HepG2 (cell line): ENCODE results near the gene PSMB10. TPM values are rescaled to one million over a fixed set of nuclear protein-coding genes. Genes with fewer than 3 reads are reported as not detected.

ENCODE experiments used
- ATAC-seq: fragments of 200-7000 bp; cut with Tn5 transposase; 3 replicates; pipeline ENCODE4 v1.9.1; 2020; ENCODE audit warnings: mild to moderate bottlenecking, moderate library complexity
- BruUV-seq: library from RNA; stranded (reverse); fragments of 400-500 nt; replicated peaks from 2 replicates; lab custom pipeline; 2021; lab: Mats Ljungman, UMichigan
- CTCF ChIA-PET: fragments of 300-600 bp; formaldehyde crosslinking; extraction: SDS; loops from one replicate; lab custom pipeline; 2021; ENCODE audit warnings: low total read pairs, inconsistent platforms, low intra/inter-chr PET ratio; lab: Yijun Ruan, JAX
- POLR2A ChIA-PET: fragments of 350-600 bp; sonication (Branson Sonifier 250); formaldehyde crosslinking; loops from one replicate; lab custom pipeline; 2020; ENCODE audit warnings: antibody characterized with exemption, inconsistent platforms; lab: Yijun Ruan, JAX
- DNase-seq: peaks from one replicate; pipeline ENCODE4 v3.0.0-alpha.2; 2015; ENCODE audit warnings: low spot score
- FAIRE-seq: peaks from 3 replicates; lab custom pipeline; 2011; peaks lifted over from hg19 to GRCh38; lab: Jason Lieb, UNC
- H2AFZ ChIP-seq: one replicate; pipeline ENCODE4 v1.6.1; 2011; ENCODE audit warnings: low read length, inconsistent platforms
- H3K27ac ChIP-seq: fragments of 300-600 bp; 3 replicates; pipeline ENCODE4 v1.8.0; 2011; ENCODE audit warnings: mixed run types, mild to moderate bottlenecking, mixed read lengths, low read length, inconsistent platforms; ENCODE audit not compliant: insufficient read depth; ENCODE audit errors: extremely low read length
- H3K27me3 ChIP-seq, 2 experiments: fragments of 200-600 bp in 1 of 2; 2 replicates in 1 of 2; 3 replicates in 1 of 2; pipeline versions ENCODE4 v1.6.0 to v1.8.0; 2011; ENCODE audit warnings: low read length in 2 of 2, mild to moderate bottlenecking in 2 of 2, moderate library complexity in 2 of 2, inconsistent platforms in 1 of 2; ENCODE audit not compliant: insufficient read depth in 2 of 2, control insufficient read depth in 1 of 2
- H3K36me3 ChIP-seq, 2 experiments: fragments of 200-600 bp in 1 of 2; replicated peaks in 1 of 2; 2 replicates in 1 of 2; 3 replicates in 1 of 2; pipeline versions ENCODE4 v1.5.1 to v1.8.0; 2011; ENCODE audit warnings: low read length in 2 of 2, inconsistent platforms in 1 of 2; ENCODE audit not compliant: insufficient read depth in 2 of 2, control insufficient read depth in 1 of 2
- H3K4me1 ChIP-seq: 2 replicates; pipeline ENCODE4 v1.5.1; 2012; ENCODE audit warnings: low read length, inconsistent platforms; ENCODE audit not compliant: insufficient read depth
- H3K4me2 ChIP-seq: 2 replicates; pipeline ENCODE4 v1.6.0; 2011; ENCODE audit warnings: low read depth, low read length, inconsistent platforms
- H3K4me3 ChIP-seq, 3 experiments: fragments of 200-600 bp in 1 of 3; sonication (generic), shearing (Covaris generic) in 1 of 3; replicated peaks in 1 of 3; 2 replicates each; pipeline ENCODE4 v1.5.1; 2011 to 2016; ENCODE audit warnings: low read length in 3 of 3, inconsistent platforms in 2 of 3, low read depth in 2 of 3, mild to moderate bottlenecking in 2 of 3, control low read depth in 1 of 3, mixed read lengths in 1 of 3; ENCODE audit not compliant: insufficient read depth in 1 of 3
- H3K79me2 ChIP-seq: one replicate; pipeline ENCODE4 v1.6.1; 2011; ENCODE audit warnings: low read length, inconsistent platforms; ENCODE audit not compliant: insufficient read depth
- H3K9ac ChIP-seq: 2 replicates; pipeline ENCODE4 v1.6.0; 2011; ENCODE audit warnings: mild to moderate bottlenecking, low read depth, low read length, inconsistent platforms; ENCODE audit not compliant: insufficient read depth
- H3K9me3 ChIP-seq: 2 replicates; pipeline ENCODE4 v1.5.1; 2012; ENCODE audit warnings: mild to moderate bottlenecking, low read length
- H4K20me1 ChIP-seq: 2 replicates; pipeline ENCODE4 v1.6.0; 2011; ENCODE audit warnings: inconsistent platforms, mild to moderate bottlenecking, low read length, moderate library complexity; ENCODE audit not compliant: insufficient read depth
- AGO1 ChIP-seq: fragments of 200-400 bp; formaldehyde crosslinking; IDR thresholded peaks from 2 replicates; pipeline ENCODE4 v1.6.1; 2017; ENCODE audit warnings: mild to moderate bottlenecking, low read depth, low read length, moderate library complexity; ENCODE audit not compliant: poor library complexity, severe bottlenecking
- AGO2 ChIP-seq: fragments of 200-400 bp; formaldehyde crosslinking; optimal IDR thresholded peaks from 2 replicates; pipeline ENCODE3; 2017; ENCODE audit warnings: mild to moderate bottlenecking, low read depth, low read length, moderate library complexity
- BHLHE40 ChIP-seq: IDR thresholded peaks from 2 replicates; pipeline ENCODE4 v1.6.1; 2011; ENCODE audit warnings: low read length, improper control_type of control experiment
- NFIB ChIP-seq: sonication (generic); formaldehyde crosslinking; IDR thresholded peaks from 2 replicates; pipeline ENCODE4 v1.9.0; 2021; ENCODE audit warnings: missing genetic modification reagents, mild to moderate bottlenecking, borderline replicate concordance
- ONECUT2 ChIP-seq: sonication (generic); formaldehyde crosslinking; IDR thresholded peaks from 2 replicates; pipeline ENCODE4 v1.4.0; 2020; ENCODE audit warnings: missing genetic modification reagents
- PAF1 ChIP-seq: IDR thresholded peaks from 2 replicates; pipeline ENCODE4 v1.6.1; 2016; ENCODE audit warnings: missing genetic modification reagents, missing compliant biosample characterization
- RBFOX2 ChIP-seq: fragments of 200-400 bp; formaldehyde crosslinking; IDR thresholded peaks from 2 replicates; pipeline ENCODE4 v1.6.1; 2017; ENCODE audit warnings: low read depth, mild to moderate bottlenecking, low read length
- RXRA ChIP-seq: sonication (generic); formaldehyde crosslinking; IDR thresholded peaks from 2 replicates; pipeline ENCODE4 v1.5.1; 2020; ENCODE audit warnings: missing genetic modification reagents
- SRF ChIP-seq: IDR thresholded peaks from 2 replicates; pipeline ENCODE4 v1.6.1; 2011; ENCODE audit warnings: mild to moderate bottlenecking, low read depth, low read length, moderate library complexity
- ZNF430 ChIP-seq: sonication (generic); formaldehyde crosslinking; IDR thresholded peaks from 2 replicates; pipeline ENCODE4 v1.9.0; 2021; ENCODE audit warnings: mild to moderate bottlenecking, missing genetic modification reagents
- WGBS: methylation state at CpG from one replicate; pipeline ENCODE4 v1.1.6; 2017; ENCODE audit warnings: low lambda C conversion rate; 5-methylcytosine and 5-hydroxymethylcytosine counted together
- in situ Hi-C: cut with HindIII; loops from 2 replicates; pipeline ENCODE4 v1.10.0; 2017; ENCODE audit warnings: low pct_unique_long_range_greater_than_20kb; ENCODE audit not compliant: extremely low pct_ligation_motif_present
- intact Hi-C: fragments of 100-400 bp; cut with micrococcal nuclease; formaldehyde crosslinking; loops from one replicate; pipeline ENCODE4 v1.10.0; 2022; ENCODE audit not compliant: unreplicated experiment
- polyA plus RNA-seq, 8 experiments: library from polyadenylated mRNA; depleted of rRNA in 3 of 8; stranded (reverse) in 7 of 8; unstranded in 1 of 8; fragments of >200 nt; fragmentation: Illumina TruSeq in 4 of 8; extraction: Trizol in 4 of 8; gene quantifications; 2 replicates each; pipeline versions ENCODE4 v1.2.1 to v1.2.3, GENCODE V29; 2011 to 2016; ENCODE audit warnings: low read depth in 4 of 8, missing spikeins in 1 of 8, mixed read lengths in 1 of 8; ENCODE audit not compliant: insufficient read depth in 1 of 8
- total RNA-seq, 5 experiments: library from RNA; depleted of rRNA; stranded (reverse); fragments of >200 nt; fragmentation: Illumina TruSeq; extraction: Trizol; gene quantifications; 2 replicates each; pipeline ENCODE4 v1.2.3, GENCODE V29; 2016; ENCODE audit warnings: low read depth in 1 of 5
- TF ChIP-seq, protein P1 (sequence below): sonication (generic); formaldehyde crosslinking; IDR thresholded peaks from 2 replicates; pipeline ENCODE4 v1.4.0; 2020; ENCODE audit warnings: missing genetic modification reagents; ENCODE audit errors: not compliant biosample characterization
- TF ChIP-seq, protein P2 (sequence below): conservative IDR thresholded peaks from 2 replicates; pipeline ENCODE4 v1.6.1; 2018; ENCODE audit warnings: missing genetic modification reagents

The PSMB10 gene
- total and polyA plus RNA-seq, 2 of the 13 experiments (the other 11 are each of a cell fraction or from before 2014, with no cell fraction given), result 12.7 to 65.9 TPM

- POLR2A ChIA-PET, result interaction anchor here (1.5 kb wide), 1 partner anchor 12 kb away, joined by 9 read pairs; no protein-coding TSS in a partner anchor
Measured at GRCh38 chr16:67953641-67954375, 17.2 kb upstream of the PSMB10 start.

DNA sequence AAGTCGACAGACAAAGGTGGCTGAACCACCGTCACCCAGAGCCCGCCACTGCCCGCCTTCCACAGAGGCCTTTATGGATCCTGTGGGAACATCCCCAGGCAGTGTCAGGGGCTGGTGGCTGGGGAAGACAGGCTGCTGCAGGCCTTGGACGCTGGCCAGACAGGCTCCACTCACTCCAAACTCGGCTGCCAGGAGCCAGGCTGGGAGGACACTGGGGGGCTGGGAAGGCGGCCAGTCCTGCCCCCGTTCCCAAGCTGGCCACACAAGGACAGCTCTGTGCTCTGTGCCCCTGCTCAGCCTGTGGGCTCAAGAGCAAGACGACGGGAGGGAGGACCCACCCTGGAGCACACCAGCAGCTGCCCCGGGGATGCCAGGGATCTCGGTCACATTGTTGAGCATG lies 14.8 kb upstream of the PSMB10 start:
- no peaks in the 10 kb centered on the region for H3K79me2 ChIP-seq
- peaks cover 58 to 85% of the 10 kb centered on the region in 2 experiments for H3K36me3 ChIP-seq
- DNase-seq (no peak), ATAC-seq (no peak), FAIRE-seq (no peak)
- H3K4me2 ChIP-seq, result no peak overlapping the region
- no peak for TF ChIP-seq BHLHE40
- TF ChIP-seq, protein P1, sequence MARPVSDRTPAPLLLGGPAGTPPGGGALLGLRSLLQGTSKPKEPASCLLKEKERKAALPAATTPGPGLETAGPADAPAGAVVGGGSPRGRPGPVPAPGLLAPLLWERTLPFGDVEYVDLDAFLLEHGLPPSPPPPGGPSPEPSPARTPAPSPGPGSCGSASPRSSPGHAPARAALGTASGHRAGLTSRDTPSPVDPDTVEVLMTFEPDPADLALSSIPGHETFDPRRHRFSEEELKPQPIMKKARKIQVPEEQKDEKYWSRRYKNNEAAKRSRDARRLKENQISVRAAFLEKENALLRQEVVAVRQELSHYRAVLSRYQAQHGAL (CRISPR knock-in tag), result no peak
- TF ChIP-seq ONECUT2 (CRISPR knock-in tag), result no peak
- no peak for TF ChIP-seq SRF
- 0 out of 2 replicates have a peak, but pooled peaks have one; percentile 50 for TF ChIP-seq NFIB (CRISPR knock-in tag)
- TF ChIP-seq ZNF430 (CRISPR knock-in tag), result peak; percentile 53; the same call in 1 of the 2 replicates
- TF ChIP-seq AGO2, result peak; percentile 88
- TF ChIP-seq AGO1, result peak; percentile 17
- TF ChIP-seq RBFOX2, result peak; percentile 67
- H3K9ac ChIP-seq, result no peak overlapping the region
- WGBS, result 95% methylated on average over 10 of the region's 12 CpGs
- no peak overlapping the region for H3K4me3 ChIP-seq
- ChIA-PET POLR2A (interaction anchor here (13.6 kb wide), 1 partner anchor 13 kb away, joined by 226 read pairs; the partner anchor contains the start of gene SLC12A4), CTCF (no interaction called here)
- in situ Hi-C loops, result no loop called here
- no peaks in the 10 kb centered on the region for H3K27me3 ChIP-seq
- H3K27ac ChIP-seq, result no peak overlapping the region
- no peaks in the 10 kb centered on the region for H3K9me3 ChIP-seq
- no peaks in the 10 kb centered on the region; the same call in 1 of the 2 replicates for H4K20me1 ChIP-seq
- H2AFZ ChIP-seq, result no peak overlapping the region
- no TSS peak for BruUV-seq
- intact Hi-C loops, result no loop called here
- peaks cover 17% of the 10 kb centered on the region for H3K4me1 ChIP-seq

More at GRCh38 chr16:67953641-67954375, 17.2 kb upstream of the PSMB10 start:
- intact Hi-C loops, result no loop called here
- Histone ChIP-seq H3K27ac (peak overlapping the region; percentile 18), H3K9ac (no peak overlapping the region), H3K27me3 (no peaks in the 10 kb centered on the region), H3K36me3 (peaks cover 51 to 77% of the 10 kb centered on the region in 2 experiments), H3K4me2 (no peak overlapping the region), H2AFZ (no peak overlapping the region), H3K9me3 (no peaks in the 10 kb centered on the region), H4K20me1 (no peaks in the 10 kb centered on the region; the same call in 1 of the 2 replicates), H3K4me1 (peaks cover 17% of the 10 kb centered on the region), H3K4me3 (no peak overlapping the region), H3K79me2 (no peaks in the 10 kb centered on the region)
- in situ Hi-C loops, result no loop called here
- no TSS peak for BruUV-seq
- WGBS, result 97% methylated on average over 8 of the region's 8 CpGs
- ATAC-seq (no peak), FAIRE-seq (no peak), DNase-seq (no peak)
- TF ChIP-seq RXRA, result 0 out of 2 replicates have a peak, but pooled peaks have one; percentile 23
- TF ChIP-seq AGO2, result peak; percentile 60
- TF ChIP-seq, protein P2, sequence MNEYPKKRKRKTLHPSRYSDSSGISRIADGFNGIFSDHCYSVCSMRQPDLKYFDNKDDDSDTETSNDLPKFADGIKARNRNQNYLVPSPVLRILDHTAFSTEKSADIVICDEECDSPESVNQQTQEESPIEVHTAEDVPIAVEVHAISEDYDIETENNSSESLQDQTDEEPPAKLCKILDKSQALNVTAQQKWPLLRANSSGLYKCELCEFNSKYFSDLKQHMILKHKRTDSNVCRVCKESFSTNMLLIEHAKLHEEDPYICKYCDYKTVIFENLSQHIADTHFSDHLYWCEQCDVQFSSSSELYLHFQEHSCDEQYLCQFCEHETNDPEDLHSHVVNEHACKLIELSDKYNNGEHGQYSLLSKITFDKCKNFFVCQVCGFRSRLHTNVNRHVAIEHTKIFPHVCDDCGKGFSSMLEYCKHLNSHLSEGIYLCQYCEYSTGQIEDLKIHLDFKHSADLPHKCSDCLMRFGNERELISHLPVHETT (CRISPR knock-in tag), result no peak
- TF ChIP-seq PAF1 (CRISPR knock-in tag), result 0 out of 2 replicates have a peak, but pooled peaks have one; percentile 52
- CTCF ChIA-PET, result no interaction called here
